ENCODE data around the gene DUOX2. TPM values are rescaled to one million over a fixed set of nuclear protein-coding genes. Genes with fewer than 3 reads are reported as not detected.
A peak's percentile ranks its signal among the peaks of the same experiment; 100 is the strongest.

Gene DUOX2
- total RNA-seq: not detected in 2 replicates

DNA sequence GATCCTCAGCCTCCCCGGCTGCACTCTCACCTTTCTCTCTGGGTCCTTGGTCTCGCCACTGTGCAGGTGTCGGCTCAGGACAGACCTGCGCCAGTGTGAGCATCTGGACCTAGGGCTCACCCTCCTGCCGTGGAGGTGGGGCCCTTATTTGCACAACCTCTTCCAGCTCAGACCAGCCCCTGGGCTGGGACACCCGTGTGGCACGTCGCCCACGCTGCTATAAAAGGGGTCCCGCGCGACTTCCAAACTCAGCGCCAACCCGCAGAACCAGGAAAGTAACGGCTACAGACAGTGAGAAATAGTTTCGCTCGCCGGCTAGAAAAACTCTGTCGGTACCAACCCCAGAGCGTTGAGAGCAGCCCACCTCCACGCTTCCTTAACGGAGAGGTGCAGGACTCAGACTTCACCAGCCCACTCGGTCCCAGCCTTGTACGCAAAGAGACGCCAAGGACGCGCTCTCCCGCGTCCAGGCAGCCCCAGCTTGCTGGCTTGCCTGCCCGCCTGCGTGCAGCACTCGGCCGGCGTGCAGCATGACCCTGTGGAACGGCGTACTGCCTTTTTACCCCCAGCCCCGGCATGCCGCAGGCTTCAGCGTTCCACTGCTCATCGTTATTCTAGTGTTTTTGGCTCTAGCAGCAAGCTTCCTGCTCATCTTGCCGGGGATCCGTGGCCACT lies at the start of gene DUOX2, which contains the start of gene DUOXA2:
Gene DUOX2, minus strand, starts transcription at position 97 of the 675 bp plus-strand sequence. CDS start 761 bp downstream, outside the sequence.
Gene DUOXA2, plus strand, starts transcription at position 251 of the 675 bp plus-strand sequence. Its CDS starts 280 bp downstream, at position 531.
- no peak for DNase-seq (ENCODE audit: extremely low read depth, low read depth, low spot score)

DNA sequence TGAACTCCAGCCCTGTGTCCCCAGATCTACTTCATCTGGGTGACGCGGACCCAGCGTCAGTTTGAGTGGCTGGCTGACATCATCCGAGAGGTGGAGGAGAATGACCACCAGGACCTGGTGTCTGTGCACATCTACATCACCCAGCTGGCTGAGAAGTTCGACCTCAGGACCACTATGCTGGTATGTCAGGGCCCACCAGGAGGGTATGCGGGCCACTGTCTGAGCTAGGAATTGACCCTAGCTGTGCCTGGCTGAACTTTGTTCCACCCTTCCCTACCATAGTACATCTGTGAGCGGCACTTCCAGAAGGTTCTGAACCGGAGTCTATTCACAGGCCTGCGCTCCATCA lies 49.5 kb upstream of the DUOX2 start:
- no peak for DNase-seq (ENCODE audit: extremely low read depth, low read depth, low spot score)

DNA sequence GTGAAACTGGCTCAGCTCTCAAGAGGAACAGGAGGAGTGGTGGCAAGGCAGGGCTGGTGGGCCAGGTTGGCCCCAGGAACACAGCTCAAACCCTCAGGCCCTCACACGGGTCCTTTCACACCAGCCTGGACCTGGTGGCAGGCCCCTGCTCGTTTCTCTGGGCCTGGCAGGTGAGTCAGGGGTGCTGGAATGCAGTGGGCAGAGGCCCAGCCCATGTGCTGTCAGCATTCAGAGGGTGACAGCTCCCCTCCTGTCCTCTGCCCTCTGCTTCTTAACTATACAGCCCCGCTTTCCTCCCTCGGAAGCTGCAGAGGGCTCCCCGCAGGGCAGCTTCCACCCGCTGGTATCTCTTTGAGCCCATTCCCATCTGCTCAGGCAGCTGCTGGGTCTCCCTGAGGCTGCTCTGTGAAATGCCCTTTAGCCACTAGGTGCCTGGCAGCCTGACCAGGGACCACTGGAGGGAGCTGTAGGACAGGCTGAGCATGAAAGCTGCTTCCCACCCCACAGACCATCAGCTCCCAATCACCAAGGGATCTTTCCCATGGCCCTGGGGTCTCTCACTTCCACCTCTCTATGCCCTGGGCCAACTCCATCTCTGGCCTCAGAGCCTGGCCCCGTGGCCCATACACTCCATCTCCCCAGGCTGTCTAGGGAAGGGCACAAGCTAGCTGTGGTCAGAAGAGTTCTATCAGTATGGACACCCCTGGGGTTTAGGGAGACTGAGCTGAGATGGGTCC lies 49.0 kb upstream of the DUOX2 start:
- DNase-seq (ENCODE audit: extremely low read depth, low read depth, low spot score): peak; percentile 37

DNA sequence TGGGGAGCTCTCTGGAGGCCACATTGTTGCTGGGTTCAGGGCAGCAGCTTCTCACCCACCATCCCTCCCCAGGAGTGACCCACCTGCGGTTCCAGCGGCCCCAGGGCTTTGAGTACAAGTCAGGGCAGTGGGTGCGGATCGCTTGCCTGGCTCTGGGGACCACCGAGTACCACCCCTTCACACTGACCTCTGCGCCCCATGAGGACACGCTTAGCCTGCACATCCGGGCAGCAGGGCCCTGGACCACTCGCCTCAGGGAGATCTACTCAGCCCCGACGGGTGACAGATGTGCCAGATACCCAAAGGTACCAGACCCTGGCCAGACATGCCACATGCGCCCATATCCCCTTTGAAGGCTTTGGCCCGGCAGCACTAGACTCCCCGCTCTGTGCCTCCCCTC lies 47.7 kb upstream of the DUOX2 start:
- DNase-seq (ENCODE audit: extremely low read depth, low read depth, low spot score): no peak

DNA sequence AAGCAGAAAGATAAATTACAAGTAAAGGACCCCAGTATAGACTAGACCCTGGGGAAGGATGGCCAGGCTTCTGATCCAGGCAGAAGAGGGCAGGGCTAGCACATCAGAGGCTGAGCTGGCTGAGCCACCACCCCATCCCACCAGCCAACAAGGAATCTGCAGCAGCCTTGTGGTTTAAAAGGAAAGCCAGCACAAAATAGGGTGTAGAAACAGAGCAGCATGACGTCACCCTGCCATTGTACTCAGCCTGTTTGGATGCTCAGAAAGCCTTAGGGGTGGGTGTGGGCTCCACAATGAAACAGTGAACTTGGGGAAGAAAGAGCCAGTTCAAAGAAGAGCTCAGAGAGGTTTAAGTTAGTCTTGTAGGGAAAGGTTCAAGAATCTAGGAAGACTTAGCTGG lies 44.0 kb upstream of the DUOX2 start:
- DNase-seq (ENCODE audit: extremely low read depth, low read depth, low spot score): no peak

DNA sequence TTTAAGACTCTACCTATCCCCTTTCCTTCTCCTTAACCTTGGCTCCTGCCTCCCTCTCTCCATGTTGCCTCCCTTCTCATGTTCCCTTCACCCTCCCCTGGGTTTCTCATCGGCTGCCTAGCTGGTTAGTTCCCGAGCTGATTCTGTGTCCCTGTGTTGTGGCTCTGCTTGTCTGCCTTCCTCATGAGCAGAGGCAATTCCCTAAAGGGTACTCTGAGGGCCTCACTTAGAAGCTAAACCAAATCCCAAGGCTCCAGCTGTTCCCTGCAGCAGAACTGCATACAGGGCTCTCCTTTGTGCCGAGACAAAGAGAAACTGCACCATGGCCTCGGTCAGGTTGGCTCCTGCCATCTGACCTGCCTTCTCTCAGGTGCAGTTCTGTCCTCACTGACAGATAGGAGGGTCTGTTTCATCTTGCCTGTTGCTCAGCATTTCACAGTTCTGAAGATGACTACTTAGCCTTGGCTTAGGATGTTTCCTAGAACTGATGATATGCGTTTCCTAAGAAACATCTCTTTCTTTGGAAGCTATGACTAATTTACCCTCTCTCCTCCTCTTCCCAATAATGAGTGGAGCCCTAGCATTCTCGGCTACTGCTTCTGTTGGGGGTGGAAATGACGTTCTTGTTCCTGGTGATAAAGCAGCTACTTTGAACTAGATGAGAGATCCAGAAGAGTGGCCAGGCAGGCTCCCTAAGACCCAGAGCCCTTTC lies 42.9 kb upstream of the DUOX2 start:
- no peak for DNase-seq (ENCODE audit: extremely low read depth, low read depth, low spot score)

DNA sequence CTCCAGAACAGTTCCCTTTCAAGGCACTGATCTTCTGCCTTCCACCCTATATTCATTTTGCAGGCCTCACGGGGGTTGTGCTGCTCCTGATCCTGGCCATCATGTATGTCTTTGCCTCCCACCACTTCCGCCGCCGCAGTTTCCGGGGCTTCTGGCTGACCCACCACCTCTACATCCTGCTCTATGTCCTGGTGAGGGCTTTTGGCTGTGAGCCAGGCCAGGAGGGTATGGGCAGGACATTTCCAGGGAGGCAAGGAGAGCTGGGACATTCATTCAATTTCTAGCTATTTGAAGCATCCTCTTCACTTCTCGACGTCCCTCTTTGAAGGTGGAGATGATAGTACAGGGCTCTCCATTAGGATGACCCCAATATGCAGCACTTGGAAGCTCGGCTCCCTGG lies 41.8 kb upstream of the DUOX2 start:
- no peak for DNase-seq (ENCODE audit: extremely low read depth, low read depth, low spot score)

DNA sequence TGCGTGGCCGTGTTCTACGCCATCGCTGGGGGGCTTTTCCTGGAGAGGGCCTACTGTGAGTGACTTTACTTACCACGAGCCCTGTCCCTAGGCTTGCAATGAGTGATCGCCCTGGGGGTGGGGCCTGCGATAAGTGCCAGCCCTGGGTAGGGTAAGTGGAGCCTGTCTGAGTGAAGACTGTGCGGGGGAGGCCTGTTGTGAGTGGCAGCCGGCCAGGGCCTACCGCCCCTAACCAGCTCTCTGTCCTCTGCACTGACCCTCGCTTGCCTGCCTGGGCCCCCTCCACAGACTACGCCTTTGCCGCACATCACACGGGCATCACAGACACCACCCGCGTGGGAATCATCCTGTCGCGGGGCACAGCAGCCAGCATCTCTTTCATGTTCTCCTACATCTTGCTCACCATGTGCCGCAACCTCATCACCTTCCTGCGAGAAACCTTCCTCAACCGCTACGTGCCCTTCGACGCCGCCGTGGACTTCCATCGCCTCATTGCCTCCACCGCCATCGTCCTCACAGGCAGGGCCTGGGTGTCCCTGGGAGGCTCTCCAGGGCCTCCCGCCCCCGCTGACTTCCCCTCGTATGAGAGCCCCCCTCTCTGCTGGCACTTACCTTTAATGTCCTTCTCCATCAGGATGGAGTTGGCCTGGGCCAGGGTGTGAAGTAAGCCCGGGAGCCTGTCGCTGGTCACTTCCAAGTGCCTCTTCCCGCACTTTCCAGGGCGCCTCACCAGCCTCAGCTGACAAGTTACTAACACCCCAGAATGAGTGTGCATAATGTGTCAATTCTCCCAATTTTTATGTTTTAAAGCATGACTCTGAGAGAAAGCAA lies 38.2 kb upstream of the DUOX2 start:
- DNase-seq (ENCODE audit: extremely low read depth, low read depth, low spot score): no peak

DNA sequence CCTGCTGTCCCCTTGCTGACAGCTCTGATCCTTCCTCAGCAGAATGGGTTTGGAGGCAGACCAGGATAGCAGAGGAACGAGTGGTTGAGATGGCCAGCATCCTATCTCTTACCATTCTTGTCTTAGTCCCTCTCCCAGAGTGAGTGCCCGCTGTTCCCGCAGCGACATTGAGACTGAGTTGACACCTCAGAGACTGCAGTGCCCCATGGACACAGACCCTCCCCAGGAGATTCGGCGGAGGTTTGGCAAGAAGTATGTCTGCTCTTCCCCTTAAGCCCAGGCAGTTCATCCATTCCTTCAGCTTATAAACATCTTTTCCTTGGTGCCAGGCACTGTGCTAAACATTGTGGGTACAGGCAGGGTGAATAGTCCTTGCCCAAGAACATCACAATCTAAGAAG lies 37.0 kb upstream of the DUOX2 start:
- DNase-seq (ENCODE audit: extremely low read depth, low read depth, low spot score): no peak

DNA sequence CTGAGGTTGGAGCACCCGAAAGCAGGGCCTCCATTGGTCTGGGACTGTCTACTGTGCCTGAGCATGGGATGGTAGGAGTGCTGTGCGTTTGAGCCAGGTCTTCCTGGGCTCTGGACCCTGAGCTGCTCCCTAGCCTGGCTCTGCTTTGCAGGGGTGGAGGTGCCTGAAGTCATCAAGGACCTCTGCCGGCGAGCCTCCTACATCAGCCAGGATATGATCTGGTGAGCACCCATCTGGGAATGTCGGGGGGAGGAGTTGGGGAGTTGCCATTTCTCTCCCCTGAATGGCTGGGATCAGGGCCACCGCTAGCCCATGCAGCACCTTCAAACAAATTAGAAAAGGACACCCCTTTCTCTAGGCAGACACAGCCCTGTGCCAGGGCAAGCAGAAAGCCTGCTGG lies 36.5 kb upstream of the DUOX2 start:
- no peak for DNase-seq (ENCODE audit: extremely low read depth, low read depth, low spot score)

DNA sequence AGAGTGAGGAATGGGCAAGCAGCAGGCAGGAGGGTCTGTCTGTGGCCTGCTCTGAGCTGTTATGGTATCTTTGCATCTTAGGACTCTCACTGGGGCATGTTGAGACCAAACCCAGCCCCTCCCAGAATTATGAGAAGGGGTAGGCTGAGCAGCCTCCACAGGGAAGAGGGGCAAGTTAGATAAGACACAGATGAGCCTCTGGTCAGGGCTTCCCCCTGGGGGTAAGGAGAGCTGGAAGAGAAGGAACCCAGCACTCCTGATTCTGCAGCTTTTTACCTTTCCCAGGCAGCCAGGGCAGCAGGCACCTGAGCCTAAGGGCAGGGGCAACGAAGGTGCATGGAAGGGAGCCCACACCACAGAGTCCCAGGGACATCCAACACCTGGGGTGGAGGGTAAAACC lies 35.1 kb upstream of the DUOX2 start:
- no peak for DNase-seq (ENCODE audit: extremely low read depth, low read depth, low spot score)

DNA sequence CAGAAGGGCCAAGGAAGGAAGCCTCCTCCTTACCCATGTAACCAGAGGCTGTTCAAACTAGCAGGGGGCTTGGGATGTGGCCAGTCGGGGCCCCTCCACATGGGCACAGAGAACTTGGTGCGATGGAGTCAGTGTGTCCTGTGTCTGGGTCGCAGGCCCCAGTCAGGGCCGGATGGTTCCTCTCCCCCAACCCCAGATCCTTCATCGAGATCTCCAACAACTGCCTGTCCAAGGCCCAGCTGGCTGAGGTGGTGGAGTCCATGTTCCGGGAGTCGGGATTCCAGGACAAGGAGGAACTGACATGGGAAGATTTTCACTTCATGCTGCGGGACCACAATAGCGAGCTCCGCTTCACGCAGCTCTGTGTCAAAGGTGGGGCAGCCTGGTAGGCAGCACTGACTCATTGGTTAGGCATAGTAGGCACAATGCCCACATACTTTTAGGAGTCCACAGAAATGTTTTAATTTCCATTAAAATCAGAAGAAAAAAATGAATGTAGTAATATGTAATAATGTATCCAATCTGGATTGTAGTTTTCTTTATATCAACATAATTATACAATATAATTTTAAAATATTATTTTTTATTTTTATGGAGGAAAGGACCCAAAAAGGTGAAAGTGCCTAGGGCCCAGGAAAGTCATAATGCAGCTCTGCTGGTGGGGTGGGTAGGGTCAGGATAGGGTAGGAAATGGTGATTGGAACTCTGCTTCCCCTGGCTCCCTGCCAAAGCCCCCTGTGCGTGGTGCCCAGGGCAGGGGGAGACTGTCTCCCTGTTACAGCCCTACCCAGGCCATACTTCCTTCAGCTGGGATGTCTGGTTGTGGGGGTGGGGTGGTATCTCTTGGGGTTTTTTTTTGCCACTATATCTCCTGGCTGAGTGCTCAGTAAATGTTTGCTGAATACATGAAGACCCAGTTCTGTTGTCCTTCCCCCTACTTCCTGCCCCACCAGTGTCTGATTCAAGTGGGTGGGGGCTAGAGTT lies 34.4 kb upstream of the DUOX2 start:
- DNase-seq (ENCODE audit: extremely low read depth, low read depth, low spot score): no peak

DNA sequence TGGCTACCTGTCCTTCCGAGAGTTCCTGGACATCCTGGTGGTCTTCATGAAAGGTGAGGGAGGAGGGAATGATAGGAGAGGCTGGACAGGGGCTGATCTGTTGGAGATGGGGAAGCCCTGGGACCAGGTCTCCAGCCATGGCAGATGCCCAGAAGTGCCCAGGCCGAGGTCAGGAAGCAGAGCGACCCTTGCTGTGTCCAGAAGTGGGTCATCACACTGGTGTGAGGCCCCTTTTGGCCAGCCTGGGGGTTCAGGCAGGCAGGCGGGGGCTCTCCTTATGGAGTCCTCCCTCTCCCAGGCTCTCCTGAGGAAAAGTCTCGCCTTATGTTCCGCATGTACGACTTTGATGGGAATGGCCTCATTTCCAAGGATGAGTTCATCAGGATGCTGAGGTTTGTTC lies 33.6 kb upstream of the DUOX2 start:
- no peak for DNase-seq (ENCODE audit: extremely low read depth, low read depth, low spot score)

DNA sequence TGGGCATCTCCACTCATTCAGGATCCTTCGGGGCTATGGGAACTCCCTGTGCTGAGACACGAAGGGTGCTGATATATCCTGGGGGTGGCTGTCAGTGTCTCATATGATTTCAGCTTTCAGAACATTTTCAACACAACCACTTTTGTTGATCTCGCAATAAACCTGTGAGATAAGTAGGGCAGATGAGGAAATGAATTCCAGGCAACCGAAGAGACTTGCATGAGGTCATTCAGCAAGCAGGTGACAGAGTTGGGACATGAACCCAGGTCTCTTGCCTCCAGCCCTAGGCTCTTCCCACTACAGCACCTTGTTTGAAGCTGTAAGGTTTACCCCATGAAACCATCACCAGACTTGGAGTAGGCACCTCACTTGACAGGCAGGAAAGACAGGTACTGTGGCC lies 32.4 kb upstream of the DUOX2 start:
- DNase-seq (ENCODE audit: extremely low read depth, low read depth, low spot score): no peak

DNA sequence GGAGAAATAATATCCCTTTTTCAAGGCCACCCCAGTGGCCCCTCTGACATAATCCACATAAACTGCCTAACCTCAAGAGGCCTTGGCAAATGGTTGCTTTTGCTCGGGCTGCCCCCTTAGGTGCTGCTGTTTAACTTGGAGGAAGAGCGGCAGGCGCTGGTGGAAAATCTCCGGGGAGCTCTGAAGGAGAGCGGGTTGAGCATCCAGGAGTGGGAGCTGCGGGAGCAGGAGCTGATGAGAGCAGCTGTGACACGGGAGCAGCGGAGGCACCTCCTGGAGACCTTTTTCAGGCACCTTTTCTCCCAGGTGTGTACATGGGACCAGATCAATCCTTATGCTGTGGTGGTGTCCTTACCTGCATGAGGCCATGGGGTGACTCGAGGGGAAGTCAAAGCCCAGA lies 30.8 kb upstream of the DUOX2 start:
- DNase-seq (ENCODE audit: extremely low read depth, low read depth, low spot score): no peak

DNA sequence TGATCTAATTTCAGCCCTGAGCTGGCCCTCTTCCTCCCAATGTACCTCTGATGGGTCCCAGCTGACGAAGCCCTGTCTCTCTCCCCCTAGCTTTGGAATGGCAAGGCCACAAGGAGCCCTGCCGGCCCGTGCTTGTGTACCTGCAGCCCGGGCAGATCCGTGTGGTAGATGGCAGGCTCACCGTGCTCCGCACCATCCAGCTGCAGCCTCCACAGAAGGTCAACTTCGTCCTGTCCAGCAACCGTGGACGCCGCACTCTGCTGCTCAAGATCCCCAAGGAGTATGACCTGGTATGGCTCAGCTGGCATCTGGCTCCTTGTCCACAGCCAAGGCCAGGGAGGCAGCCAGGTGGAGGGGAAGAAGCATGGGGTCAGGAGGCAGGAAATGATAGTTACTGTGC lies 30.0 kb upstream of the DUOX2 start:
- no peak for DNase-seq (ENCODE audit: extremely low read depth, low read depth, low spot score)

DNA sequence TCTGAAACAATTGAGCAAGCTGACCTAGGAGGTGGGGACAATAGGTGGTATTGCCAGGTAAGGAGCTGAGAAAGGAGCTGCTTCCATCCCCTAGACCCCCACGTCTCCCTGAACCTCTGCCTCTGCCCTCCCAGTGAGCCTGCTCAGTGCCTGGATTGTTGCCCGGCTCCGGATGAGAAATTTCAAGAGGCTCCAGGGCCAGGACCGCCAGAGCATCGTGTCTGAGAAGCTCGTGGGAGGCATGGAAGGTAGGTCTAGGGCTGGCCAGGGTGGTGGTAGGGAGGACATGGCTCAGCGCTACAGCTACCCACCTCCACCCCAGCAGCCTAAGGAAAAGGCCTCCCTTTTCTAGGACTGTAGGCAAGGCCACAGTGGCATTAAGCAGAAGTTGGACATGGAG lies 29.1 kb upstream of the DUOX2 start:
- DNase-seq (ENCODE audit: extremely low read depth, low read depth, low spot score): no peak

DNA sequence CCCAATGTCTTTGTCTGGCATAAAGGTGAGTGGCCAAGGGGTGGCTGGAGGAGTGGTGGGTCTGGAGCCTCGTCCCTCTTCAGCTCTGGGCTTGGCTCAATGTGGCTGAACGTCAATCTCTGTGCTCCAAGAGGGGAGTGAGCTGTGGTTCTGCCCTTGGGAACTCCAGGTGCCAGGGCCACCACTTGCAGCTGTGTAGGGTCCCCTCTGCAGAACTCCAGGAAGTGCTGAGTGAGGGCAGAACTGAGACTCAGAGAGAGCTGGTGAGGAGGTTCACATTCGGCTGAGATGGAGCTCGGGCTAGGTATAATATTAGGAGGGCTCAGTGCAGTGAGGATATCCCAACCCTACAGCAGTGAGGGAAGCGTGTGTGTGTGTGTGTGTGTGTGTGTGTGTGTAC lies 27.4 kb upstream of the DUOX2 start:
- no peak for DNase-seq (ENCODE audit: extremely low read depth, low read depth, low spot score)

DNA sequence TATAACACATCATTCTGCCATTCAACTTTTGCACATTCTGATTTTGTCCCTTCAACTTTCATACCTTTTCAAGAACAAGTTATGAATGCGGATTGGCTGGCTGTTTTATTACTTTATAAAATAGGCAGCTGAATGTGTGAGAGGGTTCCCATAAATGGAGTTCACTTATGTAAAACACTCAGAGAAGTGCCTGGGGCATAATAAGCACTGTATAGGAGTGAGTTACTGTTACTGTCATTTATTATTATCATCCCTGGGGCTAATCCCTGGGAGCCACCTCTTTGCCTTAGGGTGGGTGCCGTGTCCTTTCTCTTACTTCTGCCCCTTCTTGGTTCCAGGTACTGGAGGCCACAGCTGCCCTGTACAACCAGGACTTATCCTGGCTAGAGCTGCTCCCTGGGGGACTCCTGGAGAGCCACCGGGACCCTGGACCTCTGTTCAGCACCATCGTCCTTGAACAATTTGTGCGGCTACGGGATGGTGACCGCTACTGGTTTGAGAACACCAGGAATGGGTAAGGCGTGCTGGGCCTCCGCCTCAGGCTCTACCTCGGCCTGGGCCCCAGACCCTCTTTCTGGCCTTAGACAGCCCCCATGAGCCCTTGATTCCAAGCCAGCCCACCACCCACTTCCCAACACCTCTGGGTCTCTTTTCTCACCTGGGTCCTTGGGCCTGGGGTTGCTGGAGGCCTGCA lies 26.7 kb upstream of the DUOX2 start:
- no peak for DNase-seq (ENCODE audit: extremely low read depth, low read depth, low spot score)

All from glomerular endothelial cell (primary cell).